ENCODE measurements around the gene HELZ. TPM values are rescaled to one million over a fixed set of nuclear protein-coding genes. Genes with fewer than 3 reads are reported as not detected.
A peak's percentile ranks its signal among the peaks of the same experiment; 100 is the strongest.

HELZ gene
- total and polyA plus RNA-seq, 2 of the 8 experiments (the other 6 are each of a cell fraction or from before 2014, with no cell fraction given): 10.0 to 48.7 TPM

DNA sequence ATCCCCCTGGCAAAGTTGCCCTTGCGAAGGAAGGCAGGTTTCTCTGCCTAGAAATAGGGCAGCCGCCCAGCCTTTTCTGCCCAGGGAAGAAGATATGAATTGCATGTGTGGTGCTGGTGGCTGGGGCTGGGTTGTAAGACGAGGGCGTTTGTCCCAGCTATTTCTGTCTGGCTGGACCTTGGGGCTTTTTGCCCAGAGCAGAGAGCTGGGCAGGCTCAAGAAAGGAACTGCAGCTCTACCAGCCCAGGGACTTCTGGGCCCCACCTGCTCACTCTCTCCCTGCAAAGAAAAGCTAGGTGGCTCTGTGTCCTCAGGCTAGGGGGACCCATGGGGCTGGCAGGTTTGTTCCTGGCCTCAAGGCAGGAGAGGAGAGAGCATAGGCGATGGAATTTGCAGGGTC is 200.1 kb downstream of the HELZ start:
- POLR2A ChIA-PET (ENCODE audit: partially characterized antibody): interaction anchor here (1.4 kb wide), 1 partner anchor 12 kb away, joined by 3 read pairs; no protein-coding TSS in a partner anchor
- CTCF ChIA-PET (ENCODE audit: partially characterized antibody): interaction anchor here (1.1 kb wide), 1 partner anchor 290 kb away, joined by 3 read pairs; no protein-coding TSS in a partner anchor

More for the DNA sequence above, 200.1 kb downstream of the HELZ start:
- Histone ChIP-seq H3K4me3 (ENCODE audit: extremely low read depth in 1 of 4, insufficient read depth in 2 of 4, low read depth in 3 of 4, low read length in 4 of 4) (no peak overlapping the region), H3K18ac (ENCODE audit: extremely low read depth, low read length) (no peak overlapping the region), H2BK20ac (ENCODE audit: low read length) (no peak overlapping the region), H3K27ac (ENCODE audit: low read depth, low read length) (no peak overlapping the region), H3K27me3 (replicated peaks in 1 of 4; ENCODE audit: control insufficient read depth in 3 of 4, extremely low read depth in 1 of 4, insufficient read depth in 3 of 4, low read length in 3 of 4) (no peaks in the 10 kb centered on the region), H4K91ac (replicated peaks; ENCODE audit: insufficient read length, low read length) (no peak overlapping the region), H2AK5ac (ENCODE audit: low read depth, low read length) (no peak overlapping the region), H2BK120ac (replicated peaks; ENCODE audit: low read depth, low read length) (no peak overlapping the region), H4K20me1 (replicated peaks in 1 of 2; ENCODE audit: control insufficient read depth in 1 of 2, insufficient read depth in 2 of 2, low read length in 2 of 2) (no peaks in the 10 kb centered on the region), H2BK12ac (ENCODE audit: low read depth, low read length) (no peak overlapping the region), H2BK15ac (ENCODE audit: low read length) (no peak overlapping the region), H2BK5ac (ENCODE audit: low read depth, low read length) (no peak overlapping the region), H3K23ac (ENCODE audit: insufficient read length) (no peak overlapping the region), H3K9ac (replicated peaks in 1 of 4; ENCODE audit: extremely low read depth in 1 of 4, low read depth in 3 of 4, low read length in 3 of 4) (no peak overlapping the region), H3K79me2 (ENCODE audit: control insufficient read depth in 1 of 2, insufficient read depth in 2 of 2, low read length in 2 of 2) (no peaks in the 10 kb centered on the region), H3K4ac (replicated peaks; ENCODE audit: insufficient read length, low read depth, low read length) (no peak overlapping the region), H3K4me1 (replicated peaks in 1 of 4; ENCODE audit: control insufficient read depth in 3 of 4, insufficient read depth in 4 of 4, low read length in 3 of 4) (no peaks in the 10 kb centered on the region), H4K5ac (ENCODE audit: insufficient read length, low read depth, low read length) (no peak overlapping the region), H3K9me3 (ENCODE audit: insufficient read depth in 2 of 2, low read depth in 1 of 2, low read length in 1 of 2) (peaks cover 7 to 16% of the 10 kb centered on the region in 2 experiments; a peak in 2 of 4 replicates), H4K8ac (ENCODE audit: extremely low read depth, insufficient read depth, low read length) (peak overlapping the region; percentile 29; the same call in 1 of the 2 replicates), H3K14ac (ENCODE audit: insufficient read length) (no peak overlapping the region), H3K79me1 (ENCODE audit: low read depth, low read length) (no peaks in the 10 kb centered on the region), H3K23me2 (ENCODE audit: low read depth, low read length) (no peaks in the 10 kb centered on the region), H3K36me3 (ENCODE audit: control insufficient read depth in 2 of 4, insufficient read depth in 4 of 4, low read length in 3 of 4) (no peaks in the 10 kb centered on the region; a peak in 1 of 8 replicates), H2AFZ (ENCODE audit: low read length) (no peak overlapping the region), H3K56ac (replicated peaks; ENCODE audit: insufficient read length, low read depth, low read length) (no peak overlapping the region), H3K4me2 (ENCODE audit: insufficient read depth in 1 of 2, low read depth in 2 of 2, low read length in 2 of 2) (no peak overlapping the region)
- WGBS, 2 experiments (ENCODE audit: extremely low coverage in 1 of 2, insufficient coverage in 1 of 2, insufficient read length in 1 of 2, insufficient replicate concordance in 2 of 2, low coverage in 1 of 2, low lambda C conversion rate in 2 of 2, missing lambda C conversion rate in 1 of 2): 83% methylated on average over 4 of the region's 5 CpGs; no CpG with 5 or more reads in 1 of the 2 experiments
- no peak for DNase-seq (ENCODE audit: low read depth in 1 of 2, low spot score in 2 of 2)
- no peak for FAIRE-seq
- 0 out of 4 replicates have a peak, but pooled peaks of 1 of the 2 experiments have one; percentile 8 for TF ChIP-seq RAD21 (IDR thresholded peaks at IDR 0.05 in 1 of 2, conservative IDR thresholded peaks at IDR 0.05 in 1 of 2; ENCODE audit: low read depth in 2 of 2, low read length in 2 of 2)
- TF ChIP-seq FOSL1 (IDR thresholded peaks at IDR 0.05; ENCODE audit: insufficient read depth, low read depth, low read length): no peak
